Measurements from ENCODE around the gene RNF121.

DNA sequence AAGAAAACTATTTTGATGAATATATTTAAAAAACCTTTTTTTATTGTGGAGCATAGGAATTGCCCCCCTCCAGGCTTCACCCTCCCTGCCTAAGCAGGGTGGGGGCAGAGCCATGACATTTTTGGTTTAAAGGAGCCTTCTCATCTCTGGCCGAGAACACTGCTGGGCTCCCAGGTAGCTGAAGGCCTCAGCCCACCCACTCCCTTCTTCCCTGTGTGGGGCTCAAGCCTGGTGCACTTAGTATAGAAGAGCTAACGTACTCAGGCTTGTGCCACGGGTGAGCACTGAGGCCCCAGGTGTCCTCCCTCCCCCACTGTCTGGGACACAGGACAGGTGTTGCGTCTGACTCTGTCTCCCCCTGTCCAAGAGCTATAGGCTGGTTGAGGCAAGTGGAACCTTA is 67.7 kb downstream of the RNF121 start:
- TF ChIP-seq POLR2A (IDR thresholded peaks at IDR 0.05), result no peak
- no peak for TF ChIP-seq EP300 (IDR thresholded peaks at IDR 0.05)

All from ovary (tissue), 1 donor.